ENCODE measurements around the gene APOLD1.
A peak's percentile ranks its signal among the peaks of the same experiment; 100 is the strongest.
"Not testable (repeated sequence)": the region's sequence is repeated elsewhere in the genome, so short reads cannot be mapped to it uniquely, and the experiment has no call there.

The APOLD1 gene

GRCh38 chr12:12810553-12811021 lies 25.1 kb downstream of the APOLD1 start:
- no peak for DNase-seq

- DNase-seq, result no peak
Observed at GRCh38 chr12:12811343-12811742, 25.9 kb downstream of the APOLD1 start.

DNA sequence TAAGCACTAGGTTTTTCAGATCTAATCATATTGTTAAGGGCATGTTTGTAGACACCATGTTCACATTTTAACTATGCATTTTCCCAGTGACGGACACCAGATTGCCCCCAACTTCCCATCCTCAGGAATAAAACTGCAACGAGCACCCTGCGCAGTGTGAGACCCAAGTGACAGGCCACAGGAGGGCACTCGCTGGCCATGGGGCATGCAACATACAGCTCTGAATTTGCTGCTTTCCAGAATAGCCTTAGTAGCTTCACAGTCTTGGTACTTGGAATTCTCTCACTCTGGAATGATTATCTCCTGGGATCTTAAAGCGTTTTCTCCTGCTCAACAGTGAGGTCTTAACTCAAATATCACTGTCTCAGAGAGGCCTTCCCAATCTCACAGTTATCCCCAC lies 26.7 kb downstream of the APOLD1 start:
- DNase-seq, result no peak

DNA sequence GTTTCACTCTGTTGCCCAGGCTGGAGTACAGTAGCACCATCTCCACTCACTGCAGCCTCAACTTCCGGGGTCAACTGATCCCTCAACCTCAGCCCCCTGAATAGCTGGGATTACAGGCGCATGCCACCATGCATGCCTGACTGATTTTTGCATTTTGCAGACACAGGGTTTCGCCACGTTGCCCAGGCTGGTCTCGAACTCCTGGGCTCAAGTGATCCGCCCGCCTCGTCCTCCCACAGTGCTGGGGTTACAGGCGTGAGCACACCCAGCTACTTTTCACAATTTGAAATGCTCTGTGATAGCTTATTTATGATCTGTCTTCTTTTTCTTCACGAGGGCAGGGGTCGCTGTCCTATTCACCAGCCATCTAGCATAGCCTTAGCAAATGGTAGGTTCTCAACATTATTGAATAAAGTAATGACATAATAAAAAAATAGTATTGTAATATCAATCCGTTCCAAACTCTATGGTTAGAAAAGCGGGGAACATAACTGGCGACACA lies 27.2 kb downstream of the APOLD1 start:
- no peak for DNase-seq

GRCh38 chr12:12813120-12814101 lies 28.0 kb downstream of the APOLD1 start, which contains the start of gene DDX47:
Gene DDX47 (plus strand): TSS chr12:12813346. CDS start chr12:12813368, 22 bp downstream.
- DNase-seq, result peak; percentile 98

- no peak for DNase-seq
Observed at GRCh38 chr12:12817616-12818015, 32.2 kb downstream of the APOLD1 start.

GRCh38 chr12:12818701-12819100 lies 33.2 kb downstream of the APOLD1 start:
- DNase-seq, result no peak

- DNase-seq, result no peak
Observed at GRCh38 chr12:12819221-12819620, 33.8 kb downstream of the APOLD1 start.

DNA sequence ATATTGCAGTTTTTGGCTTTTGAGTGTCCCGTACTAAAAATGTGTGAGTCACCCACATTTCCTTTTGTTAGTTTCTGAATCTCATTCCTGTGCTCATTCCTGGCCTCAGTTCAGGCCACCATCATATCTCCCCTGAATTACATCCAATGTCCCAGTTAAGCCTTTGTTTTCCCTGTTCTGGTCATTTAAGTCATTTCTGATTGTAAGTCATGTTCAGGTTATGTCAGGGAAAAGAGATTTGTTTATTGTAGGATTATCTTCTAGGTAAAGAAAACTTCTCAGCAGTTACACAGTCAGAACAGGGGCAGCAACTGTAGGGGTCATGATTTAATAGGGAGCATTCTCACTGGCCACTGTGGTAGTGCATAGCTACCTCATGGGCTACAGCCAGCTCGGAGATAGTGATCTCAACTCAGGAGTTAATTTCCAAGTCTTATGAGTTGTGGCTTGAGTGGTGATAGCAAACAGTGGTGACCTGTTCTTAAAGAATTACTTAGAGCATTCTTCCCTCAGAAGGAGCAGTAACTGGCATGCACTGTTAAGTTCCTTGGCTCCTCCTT lies 34.4 kb downstream of the APOLD1 start:
- no peak for DNase-seq

GRCh38 chr12:12820376-12820775 lies 34.9 kb downstream of the APOLD1 start:
- DNase-seq, result not testable (repeated sequence)

- no peak for DNase-seq
Observed at GRCh38 chr12:12821975-12822374, 36.5 kb downstream of the APOLD1 start.

DNA sequence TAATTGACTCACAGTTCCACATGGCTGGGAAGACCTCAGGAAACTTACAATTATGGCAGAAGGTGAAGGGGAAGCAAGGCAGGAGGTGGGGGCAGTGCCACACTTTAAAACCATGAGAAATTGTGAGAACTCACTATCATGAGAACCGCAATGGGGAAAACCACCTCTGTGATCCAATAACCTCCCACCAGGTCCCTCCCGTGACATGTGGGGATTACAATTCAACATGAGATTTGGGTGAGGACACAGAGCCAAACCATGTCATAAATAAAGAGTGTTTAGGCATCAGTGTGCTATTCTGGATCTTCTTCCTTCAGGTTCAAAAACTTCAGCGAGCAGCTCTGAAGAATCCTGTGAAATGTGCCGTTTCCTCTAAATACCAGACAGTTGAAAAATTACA lies 37.4 kb downstream of the APOLD1 start:
- no peak for DNase-seq

DNA sequence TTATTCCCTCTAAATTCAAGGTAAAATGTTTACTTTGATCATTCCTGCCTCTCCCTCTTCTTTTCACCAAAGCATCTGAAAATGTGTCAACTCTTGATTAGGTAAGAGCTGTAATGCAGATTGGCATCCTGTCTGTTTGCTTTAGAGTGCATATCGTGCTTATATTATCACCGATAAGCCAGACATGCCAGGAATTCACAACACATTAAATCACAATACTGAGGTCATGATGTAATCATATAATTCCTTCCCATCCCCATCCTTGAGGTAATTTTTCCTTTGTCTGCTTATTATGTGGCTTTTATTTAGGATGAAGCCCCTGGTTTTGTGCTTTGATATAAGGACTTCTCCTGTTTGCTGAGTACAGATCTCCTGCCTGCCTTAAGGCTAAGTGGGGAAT lies 37.8 kb downstream of the APOLD1 start:
- no peak for DNase-seq

DNA sequence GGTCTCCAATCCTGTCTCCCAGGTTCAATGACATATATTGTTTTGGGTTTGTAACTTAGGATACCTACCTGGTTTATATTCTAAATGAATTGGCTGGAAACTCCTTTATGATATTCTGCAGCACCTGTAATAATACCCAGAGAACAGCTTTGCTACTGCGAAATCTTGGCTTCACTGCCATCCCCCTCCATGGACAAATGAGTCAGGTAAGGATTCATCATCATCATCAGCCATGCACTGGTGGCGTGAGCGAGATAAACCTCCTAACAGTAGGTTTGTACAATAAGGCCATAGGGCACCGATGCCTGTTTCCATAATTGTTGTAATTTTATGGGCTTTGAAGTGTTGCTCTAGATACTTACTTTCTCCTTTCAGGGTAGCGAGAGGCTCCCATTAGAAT lies 38.4 kb downstream of the APOLD1 start:
- DNase-seq, result no peak

- no peak for DNase-seq
Observed at GRCh38 chr12:12835378-12836146, 50.1 kb downstream of the APOLD1 start.

GRCh38 chr12:12836571-12836970 lies 51.1 kb downstream of the APOLD1 start:
- DNase-seq, result no peak

GRCh38 chr12:12837025-12837812 lies 51.8 kb downstream of the APOLD1 start:
- peak; percentile 17 for DNase-seq

DNA sequence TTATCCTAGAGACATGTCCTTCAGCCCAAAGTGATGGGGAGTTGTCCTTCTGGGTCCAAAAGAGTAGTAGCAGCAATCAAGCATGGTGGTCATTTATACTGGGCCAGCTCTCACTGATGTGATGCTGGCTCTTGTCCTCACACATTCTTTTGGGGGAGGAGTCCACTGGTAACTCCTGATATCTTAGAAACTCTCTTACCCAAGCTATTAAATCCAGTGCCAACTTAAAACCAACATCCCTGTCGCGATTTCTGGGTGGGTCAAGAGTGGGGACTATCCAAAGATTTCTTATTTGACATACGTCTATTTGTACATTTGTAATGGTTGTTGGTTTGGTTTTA lies 52.3 kb downstream of the APOLD1 start:
- DNase-seq, result no peak

DNA sequence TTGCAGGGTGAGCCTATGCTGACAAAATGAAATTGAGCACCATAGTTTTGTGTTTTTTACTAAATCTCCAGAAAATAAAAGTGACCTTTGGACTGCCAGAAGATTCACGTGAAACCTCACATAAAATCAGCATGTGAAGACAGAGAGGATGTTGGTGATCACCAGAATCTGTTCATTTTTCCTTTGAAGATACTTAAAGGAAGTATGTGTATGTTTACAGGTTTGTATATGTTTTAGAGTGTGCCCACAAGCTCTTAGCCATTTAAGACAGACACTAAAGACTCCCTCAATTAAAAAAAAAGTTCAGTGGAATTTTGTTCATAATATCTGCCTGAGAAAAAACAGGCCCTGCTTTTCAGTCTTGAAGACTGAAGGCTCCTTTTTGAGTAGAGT lies 53.5 kb downstream of the APOLD1 start:
- DNase-seq, result no peak

DNA sequence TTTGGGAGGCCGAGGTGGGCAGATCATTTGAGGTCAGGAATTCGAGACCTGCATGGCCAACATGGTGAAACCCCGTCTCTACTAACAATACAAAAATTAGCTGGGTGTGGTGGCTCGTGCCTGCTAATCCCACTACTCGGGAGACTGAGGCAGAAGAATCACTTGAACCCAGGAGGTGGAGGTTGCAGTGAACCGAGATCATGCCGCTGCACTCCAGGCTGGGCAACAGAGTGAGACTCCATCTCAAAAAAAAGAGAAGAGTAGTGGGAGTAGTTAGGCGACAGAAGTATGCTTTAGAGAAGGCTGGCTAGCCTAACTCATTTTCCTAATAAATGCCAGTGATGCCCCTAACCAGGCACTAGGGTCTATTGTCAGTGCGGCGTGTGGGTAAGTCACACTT lies 54.0 kb downstream of the APOLD1 start:
- not testable (repeated sequence) for DNase-seq

DNA sequence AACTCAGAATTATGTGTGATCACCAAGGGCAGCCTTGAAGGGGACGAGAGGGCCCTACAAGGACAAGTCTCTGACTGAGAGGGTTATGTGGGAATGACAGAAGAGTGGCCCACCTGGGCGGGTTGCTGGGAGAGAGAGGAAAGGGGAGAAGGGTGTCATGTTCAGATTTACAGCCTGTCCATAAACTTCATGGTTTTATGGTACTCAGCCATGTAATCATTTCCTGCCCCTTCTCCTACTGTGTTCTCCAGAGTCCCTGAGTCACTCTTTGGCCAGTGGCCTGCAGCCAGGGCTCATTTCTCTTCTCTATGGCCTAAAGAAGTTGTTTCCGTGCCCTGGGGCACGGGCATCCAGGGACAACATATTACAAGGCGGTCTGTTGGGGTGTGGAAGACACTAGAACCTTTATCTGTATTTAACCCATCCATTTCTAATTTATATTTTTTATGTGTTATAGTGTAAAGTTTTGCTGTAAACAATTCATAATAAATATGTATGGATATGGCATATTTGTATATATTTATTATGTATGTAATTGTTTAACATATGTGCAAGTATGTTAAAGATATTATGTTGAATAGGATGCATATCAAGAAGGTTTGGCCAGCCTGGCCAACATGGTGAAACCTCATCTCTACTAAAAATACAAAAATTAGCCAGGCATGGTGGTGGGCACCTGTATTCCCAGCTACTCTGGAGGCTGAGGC lies 54.6 kb downstream of the APOLD1 start:
- no peak for DNase-seq

DNA sequence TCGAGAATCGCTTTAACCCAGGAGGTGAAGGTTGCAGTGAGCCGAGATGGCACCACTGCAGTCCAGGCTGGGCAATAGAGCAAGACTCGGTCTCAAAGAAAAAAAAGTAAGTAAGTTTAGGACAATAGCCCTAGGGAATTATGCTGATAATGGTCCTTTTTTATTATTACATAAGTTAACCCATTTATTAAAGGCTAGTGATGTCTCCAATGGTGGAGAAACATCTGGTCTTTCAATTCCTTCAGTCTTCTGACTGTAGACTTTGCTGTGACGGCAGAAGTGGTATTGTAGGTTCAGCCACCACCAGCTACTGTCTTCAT lies 55.1 kb downstream of the APOLD1 start:
- DNase-seq, result no peak

All from activated gamma-delta T cell treated with Interleukin-2 at 50 U/mL for 16 hours (primary cell).